ENCODE results near the gene ECI1.

DNA sequence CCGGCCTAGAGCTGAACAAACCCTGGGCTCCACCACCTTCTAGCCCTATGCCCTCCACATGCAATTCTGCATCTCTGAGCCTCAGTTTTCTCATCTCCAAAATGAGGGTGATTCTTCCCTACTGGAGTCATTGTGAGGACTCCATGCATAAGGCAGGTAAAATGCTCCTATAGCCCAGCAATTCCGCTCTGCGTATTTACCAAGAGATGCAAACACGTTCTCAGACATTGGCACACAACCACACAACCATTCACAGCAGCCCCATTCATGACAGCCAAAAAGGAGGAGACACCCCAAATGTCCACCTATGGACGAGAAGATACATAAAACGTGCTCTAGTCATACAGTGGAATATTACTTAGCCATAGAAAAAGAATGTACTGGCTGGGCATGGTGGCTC lies 51.1 kb downstream of the ECI1 start:
- TF ChIP-seq, protein P1, sequence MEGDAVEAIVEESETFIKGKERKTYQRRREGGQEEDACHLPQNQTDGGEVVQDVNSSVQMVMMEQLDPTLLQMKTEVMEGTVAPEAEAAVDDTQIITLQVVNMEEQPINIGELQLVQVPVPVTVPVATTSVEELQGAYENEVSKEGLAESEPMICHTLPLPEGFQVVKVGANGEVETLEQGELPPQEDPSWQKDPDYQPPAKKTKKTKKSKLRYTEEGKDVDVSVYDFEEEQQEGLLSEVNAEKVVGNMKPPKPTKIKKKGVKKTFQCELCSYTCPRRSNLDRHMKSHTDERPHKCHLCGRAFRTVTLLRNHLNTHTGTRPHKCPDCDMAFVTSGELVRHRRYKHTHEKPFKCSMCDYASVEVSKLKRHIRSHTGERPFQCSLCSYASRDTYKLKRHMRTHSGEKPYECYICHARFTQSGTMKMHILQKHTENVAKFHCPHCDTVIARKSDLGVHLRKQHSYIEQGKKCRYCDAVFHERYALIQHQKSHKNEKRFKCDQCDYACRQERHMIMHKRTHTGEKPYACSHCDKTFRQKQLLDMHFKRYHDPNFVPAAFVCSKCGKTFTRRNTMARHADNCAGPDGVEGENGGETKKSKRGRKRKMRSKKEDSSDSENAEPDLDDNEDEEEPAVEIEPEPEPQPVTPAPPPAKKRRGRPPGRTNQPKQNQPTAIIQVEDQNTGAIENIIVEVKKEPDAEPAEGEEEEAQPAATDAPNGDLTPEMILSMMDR (conservative IDR thresholded peaks at IDR 0.05; ENCODE audit: low read depth in 2 of 2): no peak
- TF ChIP-seq, protein P2, sequence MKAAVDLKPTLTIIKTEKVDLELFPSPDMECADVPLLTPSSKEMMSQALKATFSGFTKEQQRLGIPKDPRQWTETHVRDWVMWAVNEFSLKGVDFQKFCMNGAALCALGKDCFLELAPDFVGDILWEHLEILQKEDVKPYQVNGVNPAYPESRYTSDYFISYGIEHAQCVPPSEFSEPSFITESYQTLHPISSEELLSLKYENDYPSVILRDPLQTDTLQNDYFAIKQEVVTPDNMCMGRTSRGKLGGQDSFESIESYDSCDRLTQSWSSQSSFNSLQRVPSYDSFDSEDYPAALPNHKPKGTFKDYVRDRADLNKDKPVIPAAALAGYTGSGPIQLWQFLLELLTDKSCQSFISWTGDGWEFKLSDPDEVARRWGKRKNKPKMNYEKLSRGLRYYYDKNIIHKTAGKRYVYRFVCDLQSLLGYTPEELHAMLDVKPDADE (IDR thresholded peaks at IDR 0.05): no peak
- TF ChIP-seq POLR2AphosphoS5 (IDR thresholded peaks at IDR 0.05; ENCODE audit: low read depth): no peak
- TF ChIP-seq, protein P3, sequence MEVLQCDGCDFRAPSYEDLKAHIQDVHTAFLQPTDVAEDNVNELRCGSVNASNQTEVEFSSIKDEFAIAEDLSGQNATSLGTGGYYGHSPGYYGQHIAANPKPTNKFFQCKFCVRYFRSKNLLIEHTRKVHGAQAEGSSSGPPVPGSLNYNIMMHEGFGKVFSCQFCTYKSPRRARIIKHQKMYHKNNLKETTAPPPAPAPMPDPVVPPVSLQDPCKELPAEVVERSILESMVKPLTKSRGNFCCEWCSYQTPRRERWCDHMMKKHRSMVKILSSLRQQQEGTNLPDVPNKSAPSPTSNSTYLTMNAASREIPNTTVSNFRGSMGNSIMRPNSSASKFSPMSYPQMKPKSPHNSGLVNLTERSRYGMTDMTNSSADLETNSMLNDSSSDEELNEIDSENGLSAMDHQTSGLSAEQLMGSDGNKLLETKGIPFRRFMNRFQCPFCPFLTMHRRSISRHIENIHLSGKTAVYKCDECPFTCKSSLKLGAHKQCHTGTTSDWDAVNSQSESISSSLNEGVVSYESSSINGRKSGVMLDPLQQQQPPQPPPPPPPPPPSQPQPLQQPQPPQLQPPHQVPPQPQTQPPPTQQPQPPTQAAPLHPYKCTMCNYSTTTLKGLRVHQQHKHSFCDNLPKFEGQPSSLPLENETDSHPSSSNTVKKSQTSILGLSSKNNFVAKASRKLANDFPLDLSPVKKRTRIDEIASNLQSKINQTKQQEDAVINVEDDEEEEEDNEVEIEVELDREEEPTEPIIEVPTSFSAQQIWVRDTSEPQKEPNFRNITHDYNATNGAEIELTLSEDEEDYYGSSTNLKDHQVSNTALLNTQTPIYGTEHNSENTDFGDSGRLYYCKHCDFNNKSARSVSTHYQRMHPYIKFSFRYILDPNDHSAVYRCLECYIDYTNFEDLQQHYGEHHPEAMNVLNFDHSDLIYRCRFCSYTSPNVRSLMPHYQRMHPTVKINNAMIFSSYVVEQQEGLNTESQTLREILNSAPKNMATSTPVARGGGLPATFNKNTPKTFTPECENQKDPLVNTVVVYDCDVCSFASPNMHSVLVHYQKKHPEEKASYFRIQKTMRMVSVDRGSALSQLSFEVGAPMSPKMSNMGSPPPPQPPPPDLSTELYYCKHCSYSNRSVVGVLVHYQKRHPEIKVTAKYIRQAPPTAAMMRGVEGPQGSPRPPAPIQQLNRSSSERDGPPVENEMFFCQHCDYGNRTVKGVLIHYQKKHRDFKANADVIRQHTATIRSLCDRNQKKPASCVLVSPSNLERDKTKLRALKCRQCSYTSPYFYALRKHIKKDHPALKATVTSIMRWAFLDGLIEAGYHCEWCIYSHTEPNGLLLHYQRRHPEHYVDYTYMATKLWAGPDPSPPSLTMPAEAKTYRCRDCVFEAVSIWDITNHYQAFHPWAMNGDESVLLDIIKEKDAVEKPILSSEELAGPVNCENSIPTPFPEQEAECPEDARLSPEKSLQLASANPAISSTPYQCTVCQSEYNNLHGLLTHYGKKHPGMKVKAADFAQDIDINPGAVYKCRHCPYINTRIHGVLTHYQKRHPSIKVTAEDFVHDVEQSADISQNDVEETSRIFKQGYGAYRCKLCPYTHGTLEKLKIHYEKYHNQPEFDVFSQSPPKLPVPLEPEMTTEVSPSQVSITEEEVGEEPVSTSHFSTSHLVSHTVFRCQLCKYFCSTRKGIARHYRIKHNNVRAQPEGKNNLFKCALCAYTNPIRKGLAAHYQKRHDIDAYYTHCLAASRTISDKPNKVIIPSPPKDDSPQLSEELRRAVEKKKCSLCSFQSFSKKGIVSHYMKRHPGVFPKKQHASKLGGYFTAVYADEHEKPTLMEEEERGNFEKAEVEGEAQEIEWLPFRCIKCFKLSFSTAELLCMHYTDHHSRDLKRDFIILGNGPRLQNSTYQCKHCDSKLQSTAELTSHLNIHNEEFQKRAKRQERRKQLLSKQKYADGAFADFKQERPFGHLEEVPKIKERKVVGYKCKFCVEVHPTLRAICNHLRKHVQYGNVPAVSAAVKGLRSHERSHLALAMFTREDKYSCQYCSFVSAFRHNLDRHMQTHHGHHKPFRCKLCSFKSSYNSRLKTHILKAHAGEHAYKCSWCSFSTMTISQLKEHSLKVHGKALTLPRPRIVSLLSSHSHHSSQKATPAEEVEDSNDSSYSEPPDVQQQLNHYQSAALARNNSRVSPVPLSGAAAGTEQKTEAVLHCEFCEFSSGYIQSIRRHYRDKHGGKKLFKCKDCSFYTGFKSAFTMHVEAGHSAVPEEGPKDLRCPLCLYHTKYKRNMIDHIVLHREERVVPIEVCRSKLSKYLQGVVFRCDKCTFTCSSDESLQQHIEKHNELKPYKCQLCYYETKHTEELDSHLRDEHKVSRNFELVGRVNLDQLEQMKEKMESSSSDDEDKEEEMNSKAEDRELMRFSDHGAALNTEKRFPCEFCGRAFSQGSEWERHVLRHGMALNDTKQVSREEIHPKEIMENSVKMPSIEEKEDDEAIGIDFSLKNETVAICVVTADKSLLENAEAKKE (CRISPR knock-in tag; IDR thresholded peaks at IDR 0.05): no peak
- TF ChIP-seq, protein P4, sequence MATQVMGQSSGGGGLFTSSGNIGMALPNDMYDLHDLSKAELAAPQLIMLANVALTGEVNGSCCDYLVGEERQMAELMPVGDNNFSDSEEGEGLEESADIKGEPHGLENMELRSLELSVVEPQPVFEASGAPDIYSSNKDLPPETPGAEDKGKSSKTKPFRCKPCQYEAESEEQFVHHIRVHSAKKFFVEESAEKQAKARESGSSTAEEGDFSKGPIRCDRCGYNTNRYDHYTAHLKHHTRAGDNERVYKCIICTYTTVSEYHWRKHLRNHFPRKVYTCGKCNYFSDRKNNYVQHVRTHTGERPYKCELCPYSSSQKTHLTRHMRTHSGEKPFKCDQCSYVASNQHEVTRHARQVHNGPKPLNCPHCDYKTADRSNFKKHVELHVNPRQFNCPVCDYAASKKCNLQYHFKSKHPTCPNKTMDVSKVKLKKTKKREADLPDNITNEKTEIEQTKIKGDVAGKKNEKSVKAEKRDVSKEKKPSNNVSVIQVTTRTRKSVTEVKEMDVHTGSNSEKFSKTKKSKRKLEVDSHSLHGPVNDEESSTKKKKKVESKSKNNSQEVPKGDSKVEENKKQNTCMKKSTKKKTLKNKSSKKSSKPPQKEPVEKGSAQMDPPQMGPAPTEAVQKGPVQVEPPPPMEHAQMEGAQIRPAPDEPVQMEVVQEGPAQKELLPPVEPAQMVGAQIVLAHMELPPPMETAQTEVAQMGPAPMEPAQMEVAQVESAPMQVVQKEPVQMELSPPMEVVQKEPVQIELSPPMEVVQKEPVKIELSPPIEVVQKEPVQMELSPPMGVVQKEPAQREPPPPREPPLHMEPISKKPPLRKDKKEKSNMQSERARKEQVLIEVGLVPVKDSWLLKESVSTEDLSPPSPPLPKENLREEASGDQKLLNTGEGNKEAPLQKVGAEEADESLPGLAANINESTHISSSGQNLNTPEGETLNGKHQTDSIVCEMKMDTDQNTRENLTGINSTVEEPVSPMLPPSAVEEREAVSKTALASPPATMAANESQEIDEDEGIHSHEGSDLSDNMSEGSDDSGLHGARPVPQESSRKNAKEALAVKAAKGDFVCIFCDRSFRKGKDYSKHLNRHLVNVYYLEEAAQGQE (IDR thresholded peaks at IDR 0.05; ENCODE audit: unreplicated experiment): no peak
- no peak for TF ChIP-seq EZH2 (IDR thresholded peaks at IDR 0.05; ENCODE audit: low read depth, unreplicated experiment)
- TF ChIP-seq CREB1 (CRISPR knock-in tag; IDR thresholded peaks at IDR 0.05; ENCODE audit: low read depth): no peak
- no peak for TF ChIP-seq EZH2phosphoT487 (IDR thresholded peaks at IDR 0.05; ENCODE audit: unreplicated experiment)
- TF ChIP-seq STAT1 (IDR thresholded peaks at IDR 0.05; ENCODE audit: unreplicated experiment): no peak
- TF ChIP-seq ZNF331 (CRISPR knock-in tag; IDR thresholded peaks at IDR 0.05; ENCODE audit: low read depth): no peak

All from GM23338 (cell line).